Sigmoid colon (tissue), 4 donors: Measurements from ENCODE around the gene OTUD1.

Experiments used
- EP300 ChIP-seq, 4 donors: sonication (generic); formaldehyde crosslinking; IDR thresholded peaks; one replicate each; pipeline ENCODE4 v1.6.1; 2017; ENCODE audit warnings: antibody characterized with exemption in 4 of 4
- POLR2A ChIP-seq, 2 donors: fragments of 450-650 bp; IDR thresholded peaks; one replicate each; pipeline ENCODE4 v1.6.1; 2016; ENCODE audit warnings: antibody characterized with exemption in 2 of 2, mild to moderate bottlenecking in 2 of 2, moderate library complexity in 2 of 2
- POLR2AphosphoS5 ChIP-seq, 4 donors: sonication (generic); formaldehyde crosslinking; IDR thresholded peaks; one replicate each; pipeline ENCODE4 v1.6.1; 2017; ENCODE audit warnings: antibody characterized with exemption in 4 of 4
- TF ChIP-seq, protein P1 (sequence below), 4 experiments: fragments of 450-650 bp in 3 of 4; fragments of 200-600 bp in 1 of 4; IDR thresholded peaks; one replicate each; pipeline ENCODE4 v1.5.1; 2016 to 2019; ENCODE audit warnings: antibody characterized with exemption in 4 of 4, mild to moderate bottlenecking in 3 of 4, moderate library complexity in 2 of 4

- TF ChIP-seq, protein P1, sequence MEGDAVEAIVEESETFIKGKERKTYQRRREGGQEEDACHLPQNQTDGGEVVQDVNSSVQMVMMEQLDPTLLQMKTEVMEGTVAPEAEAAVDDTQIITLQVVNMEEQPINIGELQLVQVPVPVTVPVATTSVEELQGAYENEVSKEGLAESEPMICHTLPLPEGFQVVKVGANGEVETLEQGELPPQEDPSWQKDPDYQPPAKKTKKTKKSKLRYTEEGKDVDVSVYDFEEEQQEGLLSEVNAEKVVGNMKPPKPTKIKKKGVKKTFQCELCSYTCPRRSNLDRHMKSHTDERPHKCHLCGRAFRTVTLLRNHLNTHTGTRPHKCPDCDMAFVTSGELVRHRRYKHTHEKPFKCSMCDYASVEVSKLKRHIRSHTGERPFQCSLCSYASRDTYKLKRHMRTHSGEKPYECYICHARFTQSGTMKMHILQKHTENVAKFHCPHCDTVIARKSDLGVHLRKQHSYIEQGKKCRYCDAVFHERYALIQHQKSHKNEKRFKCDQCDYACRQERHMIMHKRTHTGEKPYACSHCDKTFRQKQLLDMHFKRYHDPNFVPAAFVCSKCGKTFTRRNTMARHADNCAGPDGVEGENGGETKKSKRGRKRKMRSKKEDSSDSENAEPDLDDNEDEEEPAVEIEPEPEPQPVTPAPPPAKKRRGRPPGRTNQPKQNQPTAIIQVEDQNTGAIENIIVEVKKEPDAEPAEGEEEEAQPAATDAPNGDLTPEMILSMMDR (IDR thresholded peaks at IDR 0.05) = no peak
- TF ChIP-seq POLR2A (IDR thresholded peaks at IDR 0.05) = no peak
- TF ChIP-seq EP300 (IDR thresholded peaks at IDR 0.05) = no peak
- no peak for TF ChIP-seq POLR2AphosphoS5 (IDR thresholded peaks at IDR 0.05)
These were observed 30.8 kb downstream of the OTUD1 start for GRCh38 chr10:23469596-23470237.
